SK-N-SH (cell line): ENCODE results near the gene VTN. TPM values are rescaled to one million over a fixed set of nuclear protein-coding genes. Genes with fewer than 3 reads are reported as not detected.
A peak's percentile ranks its signal among the peaks of the same experiment; 100 is the strongest.

Source experiments
- CTCF ChIA-PET: fragments of 300-600, 350-600 bp; formaldehyde crosslinking; extraction: SDS; loops from one replicate; lab custom pipeline; 2021; lab: Yijun Ruan, JAX
- POLR2A ChIA-PET: fragments of 350-600 bp; sonication (Branson Sonifier 250); formaldehyde crosslinking; extraction: SDS; loops from one replicate; lab custom pipeline; 2020; ENCODE audit warnings: antibody characterized with exemption, inconsistent platforms; lab: Yijun Ruan, JAX
- DNase-seq: peaks from one replicate; pipeline ENCODE4 v3.0.0; 2012
- H2AFZ ChIP-seq: fragments of 200-600 bp; sonication (generic); 2 replicates; pipeline ENCODE4 v1.8.1; 2016; ENCODE audit warnings: antibody characterized with exemption, mild to moderate bottlenecking, low read depth
- H3F3A ChIP-seq: fragments of 200-600 bp; sonication (generic); replicated peaks from 2 replicates; pipeline ENCODE3; 2016; ENCODE audit warnings: antibody characterized with exemption, mild to moderate bottlenecking; ENCODE audit not compliant: insufficient read depth
- H3K27ac ChIP-seq, 2 experiments: fragments of 200-500 bp in 1 of 2; fragments of 200-600 bp in 1 of 2; sonication (Bioruptor generic) in 1 of 2; sonication (generic), shearing (Covaris generic) in 1 of 2; 2 replicates each; pipeline versions ENCODE4 v1.5.1 to v1.6.1; 2014 to 2016; ENCODE audit warnings: low read depth in 2 of 2, inconsistent platforms in 1 of 2, low read length in 1 of 2, mild to moderate bottlenecking in 1 of 2, mixed read lengths in 1 of 2
- H3K27me3 ChIP-seq: fragments of 200-600 bp; sonication (generic), shearing (Covaris generic); 2 replicates; pipeline ENCODE4 v1.6.1; 2016; ENCODE audit warnings: mixed run types; ENCODE audit not compliant: insufficient read depth
- H3K36me3 ChIP-seq, 2 experiments: fragments of 200-500 bp in 1 of 2; fragments of 200-600 bp in 1 of 2; sonication (Bioruptor generic) in 1 of 2; sonication (generic) in 1 of 2; replicated peaks in 1 of 2; 2 replicates each; pipeline versions ENCODE3 to v1.5.1; 2014 to 2016; ENCODE audit warnings: low read length in 1 of 2, mild to moderate bottlenecking in 1 of 2; ENCODE audit not compliant: insufficient read depth in 2 of 2, control insufficient read depth in 1 of 2
- H3K4me1 ChIP-seq, 2 experiments: fragments of 200-500 bp in 1 of 2; fragments of 200-600 bp in 1 of 2; sonication (Bioruptor generic) in 1 of 2; sonication (generic), shearing (Covaris generic) in 1 of 2; 2 replicates each; pipeline versions ENCODE4 v1.5.1 to v1.6.1; 2014 to 2016; ENCODE audit warnings: low read depth in 1 of 2, low read length in 1 of 2, mixed run types in 1 of 2; ENCODE audit not compliant: insufficient read depth in 2 of 2, control insufficient read depth in 1 of 2
- H3K4me2 ChIP-seq: fragments of 200-600 bp; sonication (generic), shearing (Covaris generic); 2 replicates; pipeline ENCODE4 v1.6.1; 2017; ENCODE audit warnings: mixed run types
- H3K4me3 ChIP-seq, 2 experiments: fragments of 200-500 bp in 1 of 2; fragments of 200-600 bp in 1 of 2; sonication (Bioruptor generic) in 1 of 2; sonication (generic), shearing (Covaris generic) in 1 of 2; 2 replicates each; pipeline versions ENCODE4 v1.5.1 to v1.8.1; 2014 to 2016; ENCODE audit warnings: low read depth in 2 of 2, inconsistent platforms in 1 of 2, low read length in 1 of 2, mild to moderate bottlenecking in 1 of 2, mixed read lengths in 1 of 2, moderate library complexity in 1 of 2
- H3K79me2 ChIP-seq: fragments of 200-600 bp; sonication (generic); 2 replicates; pipeline ENCODE4 v1.8.1; 2017; ENCODE audit warnings: mild to moderate bottlenecking; ENCODE audit not compliant: insufficient read depth
- H3K9ac ChIP-seq: fragments of 200-600 bp; sonication (generic); 2 replicates; pipeline ENCODE4 v1.6.1; 2017; ENCODE audit warnings: mixed run types
- H3K9me2 ChIP-seq: fragments of 200-600 bp; sonication (generic); 2 replicates; pipeline ENCODE4 v1.6.1; 2017; ENCODE audit warnings: mixed run types
- H3K9me3 ChIP-seq: fragments of 200-600 bp; sonication (generic); 2 replicates; pipeline ENCODE4 v1.6.1; 2017; ENCODE audit warnings: mixed run types, mild to moderate bottlenecking, moderate library complexity
- H4K20me1 ChIP-seq: fragments of 200-600 bp; sonication (generic); 2 replicates; pipeline ENCODE4 v1.6.1; 2017; ENCODE audit warnings: mild to moderate bottlenecking, mixed run types; ENCODE audit not compliant: insufficient read depth
- CTCF ChIP-seq: fragments of 200-600 bp; sonication (generic); IDR thresholded peaks from 2 replicates; pipeline ENCODE4 v1.6.1; 2017; ENCODE audit warnings: antibody characterized with exemption, mild to moderate bottlenecking, moderate library complexity
- EP300 ChIP-seq, 2 experiments: IDR thresholded peaks; 2 replicates each; pipeline versions ENCODE4 v1.4.0 to v1.6.1; 2012; ENCODE audit warnings: borderline replicate concordance in 1 of 2, low read depth in 1 of 2, low read length in 1 of 2
- FOSL2 ChIP-seq: IDR thresholded peaks from 2 replicates; pipeline ENCODE4 v1.4.0; 2012; ENCODE audit warnings: low read depth, mild to moderate bottlenecking, moderate library complexity, borderline replicate concordance
- FOXM1 ChIP-seq: IDR thresholded peaks from 2 replicates; pipeline ENCODE4 v1.4.0; 2012; ENCODE audit warnings: low read depth, mild to moderate bottlenecking
- JUND ChIP-seq: IDR thresholded peaks from 2 replicates; pipeline ENCODE4 v1.4.0; 2012
- MXI1 ChIP-seq: IDR thresholded peaks from 2 replicates; pipeline ENCODE4 v1.6.1; 2012; ENCODE audit warnings: mild to moderate bottlenecking, low read depth, low read length, improper control_type of control experiment
- NRF1 ChIP-seq: IDR thresholded peaks from 2 replicates; pipeline ENCODE4 v1.6.1; 2012; ENCODE audit warnings: low read depth, mild to moderate bottlenecking, low read length
- POLR2AphosphoS5 ChIP-seq: IDR thresholded peaks from 2 replicates; pipeline ENCODE4 v1.6.1; 2012; ENCODE audit warnings: low read depth, low read length
- RCOR1 ChIP-seq: fragments of 150-350 bp; IDR thresholded peaks from 2 replicates; pipeline ENCODE4 v1.6.1; 2017; ENCODE audit warnings: antibody characterized with exemption, low read length
- REST ChIP-seq: IDR thresholded peaks from 2 replicates; pipeline ENCODE4 v1.6.1; 2012; ENCODE audit warnings: mild to moderate bottlenecking, low read depth, low read length, moderate library complexity
- RFX5 ChIP-seq: IDR thresholded peaks from 2 replicates; pipeline ENCODE4 v1.6.1; 2012; ENCODE audit warnings: mild to moderate bottlenecking, improper control_type of control experiment, low read length
- RXRA ChIP-seq: IDR thresholded peaks from 2 replicates; pipeline ENCODE4 v1.4.0; 2012; ENCODE audit warnings: low read depth, mild to moderate bottlenecking, borderline replicate concordance
- SIN3A ChIP-seq: IDR thresholded peaks from 2 replicates; pipeline ENCODE4 v1.6.1; 2012; ENCODE audit warnings: low read depth, mild to moderate bottlenecking, low read length, moderate library complexity, borderline replicate concordance
- TAF1 ChIP-seq: IDR thresholded peaks from 2 replicates; pipeline ENCODE4 v1.6.1; 2012; ENCODE audit warnings: low read depth, mild to moderate bottlenecking, low read length, moderate library complexity, borderline replicate concordance
- TCF12 ChIP-seq: IDR thresholded peaks from 2 replicates; pipeline ENCODE4 v1.4.0; 2012
- USF2 ChIP-seq: fragments of 150-350 bp; IDR thresholded peaks from 2 replicates; pipeline ENCODE4 v1.6.1; 2017; ENCODE audit warnings: antibody characterized with exemption, low read length, low read depth, borderline replicate concordance
- YY1 ChIP-seq: IDR thresholded peaks from 2 replicates; pipeline ENCODE4 v1.4.0; 2012; ENCODE audit warnings: low read depth, mild to moderate bottlenecking
- WGBS: methylation state at CpG from one replicate; pipeline ENCODE4 v1.1.6; 2017; ENCODE audit warnings: low lambda C conversion rate; 5-methylcytosine and 5-hydroxymethylcytosine counted together
- polyA plus RNA-seq, 3 experiments: library from polyadenylated mRNA; depleted of rRNA; stranded (reverse); fragments of >200 nt; gene quantifications; 2 replicates each; pipeline ENCODE4 v1.2.3, GENCODE V29; 2012
- TF ChIP-seq, protein P1 (sequence below): IDR thresholded peaks from 2 replicates; pipeline ENCODE4 v1.4.0; 2012; ENCODE audit warnings: low read depth
- TF ChIP-seq, protein P2 (sequence below): fragments of 150-350 bp; IDR thresholded peaks from 2 replicates; pipeline ENCODE4 v1.6.1; 2016; ENCODE audit warnings: mild to moderate bottlenecking, low read depth, low read length

VTN gene
- polyA plus RNA-seq, 1 of the 3 experiments (the other 2 are of a cell fraction) = 1.2 TPM

- Histone ChIP-seq H3K9ac (no peak overlapping the region), H4K20me1 (no peaks in the 10 kb centered on the region), H2AFZ (no peak overlapping the region), H3K36me3 (peaks cover 25 to 29% of the 10 kb centered on the region in 2 experiments), H3K4me2 (no peak overlapping the region), H3K27ac (no peak overlapping the region), H3K4me1 (peaks cover 0 to 8% of the 10 kb centered on the region in 2 experiments; a peak in 1 of 4 replicates), H3K4me3 (no peak overlapping the region), H3K79me2 (peaks cover 22% of the 10 kb centered on the region), H3F3A (peaks cover 4% of the 10 kb centered on the region), H3K9me3 (no peaks in the 10 kb centered on the region), H3K27me3 (no peaks in the 10 kb centered on the region), H3K9me2 (no peaks in the 10 kb centered on the region)
- TF ChIP-seq, protein P1, sequence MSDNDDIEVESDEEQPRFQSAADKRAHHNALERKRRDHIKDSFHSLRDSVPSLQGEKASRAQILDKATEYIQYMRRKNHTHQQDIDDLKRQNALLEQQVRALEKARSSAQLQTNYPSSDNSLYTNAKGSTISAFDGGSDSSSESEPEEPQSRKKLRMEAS = no peak
- TF ChIP-seq NRF1 (no peak), RXRA (no peak), MXI1 (no peak), FOXM1 (no peak), SIN3A (no peak), TAF1 (no peak), FOSL2 (no peak), RFX5 (no peak), YY1 (no peak), USF2 (no peak), POLR2AphosphoS5 (no peak)
- TF ChIP-seq, protein P2, sequence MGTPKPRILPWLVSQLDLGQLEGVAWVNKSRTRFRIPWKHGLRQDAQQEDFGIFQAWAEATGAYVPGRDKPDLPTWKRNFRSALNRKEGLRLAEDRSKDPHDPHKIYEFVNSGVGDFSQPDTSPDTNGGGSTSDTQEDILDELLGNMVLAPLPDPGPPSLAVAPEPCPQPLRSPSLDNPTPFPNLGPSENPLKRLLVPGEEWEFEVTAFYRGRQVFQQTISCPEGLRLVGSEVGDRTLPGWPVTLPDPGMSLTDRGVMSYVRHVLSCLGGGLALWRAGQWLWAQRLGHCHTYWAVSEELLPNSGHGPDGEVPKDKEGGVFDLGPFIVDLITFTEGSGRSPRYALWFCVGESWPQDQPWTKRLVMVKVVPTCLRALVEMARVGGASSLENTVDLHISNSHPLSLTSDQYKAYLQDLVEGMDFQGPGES = no peak
- DNase-seq = no peak
- ChIA-PET POLR2A (no interaction called here), CTCF (interaction anchor here (0.7 to 1.9 kb wide), 5 partner anchors 11 to 592 kb away, joined by 3 to 6 read pairs (median 4); partner anchors contain the start of genes IFT20 and TNFAIP1)
- WGBS = 97% methylated on average over 3 of the region's 3 CpGs
These were observed 45.3 kb downstream of the VTN start for GRCh38 chr17:28324781-28325180.

- Histone ChIP-seq H3F3A (peaks cover 4% of the 10 kb centered on the region), H3K27ac (0 out of 4 replicates have a peak overlapping the region, but pooled peaks of 1 of the 2 experiments have one; percentile 3), H3K4me1 (peaks cover 0 to 8% of the 10 kb centered on the region in 2 experiments; a peak in 1 of 4 replicates), H3K9me3 (no peaks in the 10 kb centered on the region), H3K9ac (no peak overlapping the region), H3K9me2 (no peaks in the 10 kb centered on the region), H3K4me3 (no peak overlapping the region), H3K27me3 (no peaks in the 10 kb centered on the region), H3K4me2 (no peak overlapping the region), H2AFZ (no peak overlapping the region), H4K20me1 (no peaks in the 10 kb centered on the region), H3K79me2 (peaks cover 25% of the 10 kb centered on the region), H3K36me3 (peaks cover 23 to 26% of the 10 kb centered on the region in 2 experiments)
- no peak for DNase-seq
- ChIA-PET POLR2A (no interaction called here), CTCF (interaction anchor here (0.7 to 1.8 kb wide), 2 partner anchors 92 to 592 kb away, joined by 3 to 6 read pairs; no protein-coding TSS in a partner anchor)
- TF ChIP-seq REST = no peak
- TF ChIP-seq TCF12 = no peak
- no peak for TF ChIP-seq EP300 (IDR thresholded peaks at IDR 0.05; ENCODE audit: borderline replicate concordance in 1 of 2, low read depth in 1 of 2, low read length in 1 of 2)
- TF ChIP-seq CTCF = no peak
- TF ChIP-seq JUND = no peak
- TF ChIP-seq RCOR1 = no peak
- WGBS = 81% methylated on average over 5 of the region's 5 CpGs
These were observed 45.8 kb downstream of the VTN start for GRCh38 chr17:28324267-28324745.
